ENCODE measurements around the gene SPATA33.

SPATA33 gene

GRCh38 chr16:89657442-89658220, at the start of gene SPATA33, which contains the start of gene CHMP1A:
TSS of gene SPATA33 (plus strand) at chr16:89657836. CDS start at chr16:89657912, 76 bp downstream.
TSS of gene CHMP1A (minus strand) at chr16:89657708. CDS start at chr16:89657588, 120 bp downstream.
- in situ Hi-C loops (cut with MboI; ENCODE audit: low pct_unique_long_range_greater_than_20kb, low sequenced_read_pairs): no loop called here
- peak; percentile 91 for DNase-seq

GRCh38 chr16:89607937-89608740, 49.5 kb upstream of the SPATA33 start:
- DNase-seq: peak; percentile 26
- in situ Hi-C loops (cut with MboI; ENCODE audit: low pct_unique_long_range_greater_than_20kb, low sequenced_read_pairs): no loop called here

DNA sequence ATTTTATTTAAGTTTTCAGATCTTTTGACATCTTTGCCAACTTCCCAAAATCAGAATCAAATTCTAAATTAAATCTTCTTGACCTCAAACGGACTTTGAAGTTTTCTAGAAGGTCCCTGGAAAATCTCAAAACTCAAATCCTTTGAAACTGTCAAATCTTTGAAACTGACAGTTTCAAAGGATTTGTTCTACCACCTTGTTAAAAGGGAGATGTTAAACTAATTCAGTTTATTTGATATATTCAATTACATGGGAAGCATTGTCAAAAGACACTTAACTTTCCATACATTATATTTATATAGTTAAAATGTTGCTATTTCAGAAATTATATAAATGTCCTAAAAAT, 47.6 kb upstream of the SPATA33 start:
- DNase-seq: no peak
- in situ Hi-C loops (cut with MboI; ENCODE audit: low pct_unique_long_range_greater_than_20kb, low sequenced_read_pairs): no loop called here

DNA sequence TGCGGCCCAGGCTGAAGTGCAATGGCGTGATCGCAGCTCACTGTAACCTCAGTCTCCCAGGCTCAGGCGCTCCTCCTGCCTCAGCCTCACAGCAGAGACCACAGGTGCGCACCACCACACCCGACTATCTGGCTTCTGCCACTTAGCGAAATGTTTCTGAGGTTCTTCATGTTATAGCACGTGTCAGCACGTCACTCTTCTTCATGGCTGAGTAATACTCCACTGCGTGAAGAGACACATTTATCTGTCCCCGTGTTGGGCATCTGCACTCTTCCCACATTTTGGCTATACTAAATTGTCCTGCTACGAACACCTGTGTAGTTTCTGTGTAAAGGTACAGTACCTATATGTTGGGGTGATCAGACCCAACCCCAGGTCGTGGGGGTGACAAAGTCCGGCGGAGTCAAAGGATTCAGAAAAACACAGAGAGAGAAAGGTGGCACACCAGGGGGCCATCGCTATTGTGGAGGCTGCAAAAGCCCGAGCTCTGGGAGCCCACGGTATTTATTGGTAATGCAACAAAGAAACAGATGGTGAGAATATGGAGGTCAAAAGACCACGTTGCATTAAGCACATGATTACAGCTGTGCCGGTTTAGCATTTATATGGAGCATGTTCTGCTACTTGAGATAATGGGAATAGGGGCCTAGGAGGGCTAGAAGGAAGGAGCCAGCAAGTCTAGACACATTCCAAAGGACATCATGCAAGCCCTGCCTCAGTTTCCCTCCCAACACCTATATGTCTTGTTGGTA, 45.0 kb upstream of the SPATA33 start:
- no peak for DNase-seq
- in situ Hi-C loops (cut with MboI; ENCODE audit: low pct_unique_long_range_greater_than_20kb, low sequenced_read_pairs): no loop called here

DNA sequence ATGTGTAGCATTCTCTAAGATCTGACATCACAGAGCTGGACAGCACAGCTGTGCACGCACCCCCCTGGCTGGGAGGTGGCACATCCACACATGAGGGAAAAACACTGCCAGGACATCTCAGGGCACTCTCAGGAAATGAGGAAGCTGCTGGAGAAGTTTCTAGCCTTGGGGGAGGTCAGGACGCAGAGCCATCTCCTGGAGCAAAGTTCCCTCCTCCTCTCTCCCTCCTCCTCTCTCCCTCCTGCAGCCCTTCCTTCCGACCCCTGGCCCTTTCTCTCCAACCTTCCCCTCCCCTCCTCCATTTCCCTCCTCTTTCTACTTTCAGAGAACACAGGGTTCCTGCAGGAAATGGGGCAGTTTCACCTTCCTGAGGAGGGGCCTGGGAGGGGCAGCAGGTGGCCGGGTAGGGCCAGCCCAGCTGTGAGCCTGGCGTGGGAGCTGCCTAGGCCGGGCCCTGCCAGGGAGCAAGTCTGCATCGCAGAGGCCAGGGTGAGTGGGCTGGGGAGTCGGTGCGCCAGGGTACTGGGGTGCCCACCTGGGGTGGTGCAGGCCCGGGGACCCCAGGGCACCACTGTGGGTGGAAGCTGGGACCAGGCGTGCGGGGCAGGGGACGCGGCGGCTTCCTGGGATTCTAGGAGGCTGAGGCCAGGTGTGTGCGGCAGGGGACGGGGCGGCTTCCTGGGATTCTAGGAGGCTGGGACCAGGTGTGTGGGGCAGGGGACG, 44.2 kb upstream of the SPATA33 start, which contains the start of gene DPEP1:
TSS of gene DPEP1 (plus strand) at position 412 of the 723 bp plus-strand sequence. CDS start 16,769 bp downstream, outside the sequence.
- in situ Hi-C loops (cut with MboI; ENCODE audit: low pct_unique_long_range_greater_than_20kb, low sequenced_read_pairs): no loop called here
- DNase-seq: peak; percentile 90

GRCh38 chr16:89613954-89614459, 43.6 kb upstream of the SPATA33 start:
- no peak for DNase-seq
- in situ Hi-C loops (cut with MboI; ENCODE audit: low pct_unique_long_range_greater_than_20kb, low sequenced_read_pairs): no loop called here

GRCh38 chr16:89615176-89615575, 42.5 kb upstream of the SPATA33 start:
- in situ Hi-C loops (cut with MboI; ENCODE audit: low pct_unique_long_range_greater_than_20kb, low sequenced_read_pairs): no loop called here
- no peak for DNase-seq

DNA sequence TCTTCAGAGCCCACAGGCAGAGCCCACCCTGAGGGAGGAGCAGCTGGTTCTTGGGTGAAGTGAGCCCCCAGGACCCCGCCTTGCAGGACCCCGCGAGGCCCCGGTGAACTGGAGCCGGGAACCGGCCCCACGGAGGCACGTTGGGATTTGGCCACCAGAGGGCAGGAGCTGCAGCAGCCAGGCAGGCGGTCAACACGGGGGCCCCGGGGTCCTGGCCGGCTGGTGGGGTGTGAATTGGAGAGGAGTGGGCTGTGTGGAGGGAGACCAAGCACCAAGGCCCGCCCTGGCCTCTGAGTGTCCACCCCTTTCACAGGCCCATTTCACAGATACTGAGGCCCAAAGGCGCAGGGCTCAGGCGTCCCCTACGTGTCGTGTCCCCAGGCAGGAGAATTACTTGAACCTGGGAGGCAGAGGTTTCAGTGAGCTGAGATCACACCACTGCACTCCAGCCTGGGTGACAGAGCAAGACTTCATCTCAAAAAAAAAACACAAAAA, 42.0 kb upstream of the SPATA33 start:
- in situ Hi-C loops (cut with MboI; ENCODE audit: low pct_unique_long_range_greater_than_20kb, low sequenced_read_pairs): no loop called here
- peak; percentile 55 for DNase-seq

DNA sequence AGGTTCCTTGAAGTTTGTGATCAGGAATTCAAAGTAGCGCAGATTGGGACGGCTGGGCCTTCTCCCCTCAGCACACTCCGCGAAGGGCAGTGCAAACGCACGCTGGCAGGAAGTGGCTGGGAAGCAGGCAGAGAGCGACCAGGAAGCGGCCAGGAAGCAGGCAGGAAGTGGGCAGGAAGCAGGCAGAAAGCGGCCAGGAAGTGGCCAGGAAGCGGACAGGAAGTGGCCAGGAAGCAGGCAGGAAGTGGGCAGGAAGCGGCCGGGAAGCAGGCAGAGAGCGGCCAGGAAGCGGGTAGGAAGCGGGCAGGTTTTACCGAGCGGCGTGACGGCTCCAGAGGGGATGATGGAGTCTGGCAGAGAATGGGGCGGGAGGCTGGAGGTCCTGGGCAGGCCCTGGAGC, 41.0 kb upstream of the SPATA33 start:
- DNase-seq: no peak

GRCh38 chr16:89617036-89617435, 40.6 kb upstream of the SPATA33 start:
- in situ Hi-C loops (cut with MboI; ENCODE audit: low pct_unique_long_range_greater_than_20kb, low sequenced_read_pairs): no loop called here
- no peak for DNase-seq

More for the DNA sequence above, 41.0 kb upstream of the SPATA33 start:
- in situ Hi-C loops (cut with MboI; ENCODE audit: low pct_unique_long_range_greater_than_20kb, low sequenced_read_pairs): no loop called here

- in situ Hi-C loops (cut with MboI; ENCODE audit: low pct_unique_long_range_greater_than_20kb, low sequenced_read_pairs): no loop called here
- DNase-seq: peak; percentile 28
Measured at GRCh38 chr16:89618109-89618998, 39.3 kb upstream of the SPATA33 start.

GRCh38 chr16:89619840-89620239, 37.8 kb upstream of the SPATA33 start:
- in situ Hi-C loops (cut with MboI; ENCODE audit: low pct_unique_long_range_greater_than_20kb, low sequenced_read_pairs): no loop called here
- DNase-seq: no peak

DNA sequence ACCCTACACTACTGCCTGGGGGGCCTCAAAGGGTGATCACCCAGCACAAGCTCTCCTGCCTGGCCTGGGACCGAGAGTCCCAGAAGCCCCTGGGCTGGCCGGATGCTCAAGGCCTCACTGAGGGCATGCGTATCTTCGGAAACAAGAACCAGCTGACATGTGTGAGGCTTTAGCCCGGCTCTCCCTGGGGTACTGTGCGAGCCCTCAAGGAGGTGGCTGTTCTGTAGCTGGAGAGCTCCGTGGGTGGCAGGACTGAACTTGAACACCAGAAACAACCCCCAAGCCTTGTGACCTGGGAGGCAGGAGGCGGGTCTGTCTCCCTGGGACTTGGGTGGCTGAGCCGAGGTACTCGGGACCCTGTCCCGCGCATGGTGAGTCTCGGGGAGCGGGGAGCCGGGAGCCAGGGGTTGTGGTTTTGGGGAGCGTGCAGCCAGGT, 37.2 kb upstream of the SPATA33 start:
- DNase-seq: no peak
- in situ Hi-C loops (cut with MboI; ENCODE audit: low pct_unique_long_range_greater_than_20kb, low sequenced_read_pairs): no loop called here

- in situ Hi-C loops (cut with MboI; ENCODE audit: low pct_unique_long_range_greater_than_20kb, low sequenced_read_pairs): no loop called here
- DNase-seq: no peak
Measured at GRCh38 chr16:89621136-89621697, 36.4 kb upstream of the SPATA33 start.

- DNase-seq: no peak
- in situ Hi-C loops (cut with MboI; ENCODE audit: low pct_unique_long_range_greater_than_20kb, low sequenced_read_pairs): no loop called here
Measured at GRCh38 chr16:89621698-89622409, 35.8 kb upstream of the SPATA33 start.

DNA sequence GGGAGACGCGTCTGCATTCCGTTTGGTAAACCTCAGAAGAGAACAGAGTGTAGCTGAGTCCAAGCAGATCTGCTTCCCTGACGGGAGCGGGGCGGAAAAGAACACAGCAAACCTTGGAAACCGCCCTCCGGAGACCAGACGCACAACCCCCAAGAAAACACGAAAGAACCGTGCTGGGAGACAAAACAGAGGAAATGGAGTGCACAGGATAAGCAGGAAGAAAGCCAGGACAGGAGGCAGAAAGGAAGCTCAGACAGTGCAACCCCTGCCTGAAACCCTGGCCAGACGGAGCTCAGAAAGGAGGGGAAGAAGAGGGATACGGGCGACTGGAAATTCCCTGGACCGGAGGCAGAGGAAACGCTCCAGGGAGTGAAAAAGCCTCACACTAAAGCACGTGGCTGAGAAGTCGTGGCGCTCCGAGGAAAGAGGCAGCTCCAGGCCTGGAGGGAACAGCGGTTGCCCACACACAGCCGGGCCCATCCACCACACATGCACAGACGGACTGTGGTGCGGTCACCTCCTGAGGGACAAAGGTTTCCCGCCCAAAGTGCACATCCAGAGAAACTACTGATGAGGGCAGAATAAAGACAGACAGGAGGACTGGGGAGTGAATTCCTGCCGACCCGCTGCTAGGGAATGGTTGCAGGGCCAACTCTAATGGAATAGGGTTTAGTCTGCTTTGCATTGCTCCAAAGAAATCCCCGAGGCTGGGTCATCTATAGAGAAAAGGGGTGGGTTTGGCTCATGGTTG, 34.0 kb upstream of the SPATA33 start:
- no peak for DNase-seq
- in situ Hi-C loops (cut with MboI; ENCODE audit: low pct_unique_long_range_greater_than_20kb, low sequenced_read_pairs): no loop called here

Data from KBM-7 (cell line).